Activated naive CD8-positive, alpha-beta T cell (primary cell): Measurements from ENCODE around the gene STRAP.
"Not testable (repeated sequence)": the region's sequence is repeated elsewhere in the genome, so short reads cannot be mapped to it uniquely, and the experiment has no call there.

Source experiments
- H3K27ac Mint-ChIP-seq: one replicate; pipeline ENCODE4 v1.8.0; 2021; ENCODE audit warnings: mixed read lengths
- H3K27me3 Mint-ChIP-seq: one replicate; pipeline ENCODE4 v1.8.0; 2021; ENCODE audit warnings: mixed read lengths
- H3K36me3 Mint-ChIP-seq: one replicate; pipeline ENCODE4 v1.8.0; 2021; ENCODE audit warnings: mixed read lengths
- H3K4me1 Mint-ChIP-seq: one replicate; pipeline ENCODE4 v1.8.0; 2021; ENCODE audit warnings: low read depth, mixed read lengths
- H3K4me3 Mint-ChIP-seq: one replicate; pipeline ENCODE4 v1.8.0; 2021; ENCODE audit warnings: mild to moderate bottlenecking, mixed read lengths
- H3K9me3 Mint-ChIP-seq: one replicate; pipeline ENCODE4 v1.8.0; 2021; ENCODE audit warnings: low read depth, mixed read lengths

The STRAP gene

DNA sequence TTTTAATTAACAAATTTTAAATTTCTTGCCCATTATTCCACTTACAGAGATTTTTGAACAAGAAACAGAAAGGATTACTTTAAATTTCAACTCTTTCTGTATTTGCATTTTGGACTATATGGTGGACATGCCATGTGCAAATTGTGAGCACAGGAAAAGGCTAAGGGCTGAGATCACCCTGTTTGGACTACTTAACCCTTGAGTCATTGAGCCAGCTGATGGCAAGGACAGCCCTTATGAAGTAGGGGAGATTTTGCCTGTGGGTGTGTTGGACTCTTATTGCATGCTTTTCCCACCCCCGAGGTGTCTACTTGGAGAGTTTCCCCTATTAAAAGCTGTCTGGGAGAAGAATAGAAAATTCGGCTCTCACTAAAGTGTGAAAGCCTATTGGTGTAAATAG is 46.2 kb downstream of the STRAP start:
- Mint-ChIP-seq H3K36me3 (peaks cover 10% of the 10 kb centered on the region), H3K27me3 (no peaks in the 10 kb centered on the region), H3K27ac (no peak overlapping the region), H3K9me3 (no peaks in the 10 kb centered on the region), H3K4me3 (no peak overlapping the region), H3K4me1 (peaks cover 2% of the 10 kb centered on the region)

DNA sequence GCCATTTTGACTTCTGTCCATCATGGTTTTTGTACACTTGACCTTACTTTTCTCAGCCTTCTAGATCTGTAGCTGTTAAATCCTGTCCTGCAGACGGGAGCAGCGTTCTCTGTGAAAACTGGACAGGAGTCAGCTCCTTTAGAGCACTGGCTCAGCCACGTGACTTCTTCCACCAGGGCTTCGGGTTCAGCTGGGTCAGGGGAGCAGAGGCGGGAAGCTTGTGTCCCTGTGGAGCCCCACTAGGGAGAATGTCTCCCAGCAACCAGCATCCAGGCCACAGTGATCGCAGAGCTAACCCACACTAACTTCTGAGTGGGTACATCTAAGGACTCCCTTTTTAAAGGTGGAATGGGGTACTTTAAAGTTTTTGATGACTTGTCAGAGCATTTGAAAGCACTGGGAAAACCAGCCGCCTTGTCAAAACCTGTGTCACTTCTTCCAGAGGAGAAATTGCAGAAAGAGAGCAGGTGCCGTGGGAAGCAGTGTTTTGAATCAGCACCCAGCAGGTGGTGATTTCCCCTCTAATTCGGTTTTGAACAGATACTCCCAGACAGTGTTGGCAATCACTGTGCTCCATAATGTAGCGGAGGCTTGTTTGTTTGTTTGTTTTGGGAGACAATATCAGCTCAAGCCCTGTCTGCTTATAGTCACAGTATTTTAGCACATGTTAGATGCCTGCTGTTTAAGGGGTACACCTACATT is 46.8 kb downstream of the STRAP start:
- Mint-ChIP-seq H3K4me1 (peaks cover 2% of the 10 kb centered on the region), H3K4me3 (no peak overlapping the region), H3K9me3 (no peaks in the 10 kb centered on the region), H3K27ac (no peak overlapping the region), H3K36me3 (peaks cover 10% of the 10 kb centered on the region), H3K27me3 (no peaks in the 10 kb centered on the region)

DNA sequence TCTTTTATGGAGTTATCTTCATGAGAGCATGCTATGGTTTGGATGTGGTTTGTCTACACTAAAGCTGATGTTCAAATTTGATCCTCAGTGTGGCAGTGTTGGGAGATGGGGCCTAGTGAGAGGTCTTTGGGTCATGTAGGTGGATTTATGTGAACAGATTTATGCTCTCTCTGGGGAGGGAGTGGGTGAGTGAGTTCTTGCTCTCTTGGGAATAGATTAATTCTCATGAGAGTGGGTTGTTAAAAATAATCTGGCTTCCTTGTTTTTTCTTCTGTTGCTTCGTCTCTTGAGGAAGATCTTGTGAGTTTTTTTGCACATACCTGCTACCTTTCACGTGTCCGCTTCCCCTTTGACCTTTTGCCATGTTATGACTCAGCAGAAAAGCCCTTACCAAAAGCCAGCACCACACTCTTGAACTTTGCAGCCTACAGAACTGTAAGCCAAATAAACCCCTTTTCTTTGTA is 49.4 kb downstream of the STRAP start:
- Mint-ChIP-seq H3K27me3 (no peaks in the 10 kb centered on the region), H3K27ac (no peak overlapping the region)

DNA sequence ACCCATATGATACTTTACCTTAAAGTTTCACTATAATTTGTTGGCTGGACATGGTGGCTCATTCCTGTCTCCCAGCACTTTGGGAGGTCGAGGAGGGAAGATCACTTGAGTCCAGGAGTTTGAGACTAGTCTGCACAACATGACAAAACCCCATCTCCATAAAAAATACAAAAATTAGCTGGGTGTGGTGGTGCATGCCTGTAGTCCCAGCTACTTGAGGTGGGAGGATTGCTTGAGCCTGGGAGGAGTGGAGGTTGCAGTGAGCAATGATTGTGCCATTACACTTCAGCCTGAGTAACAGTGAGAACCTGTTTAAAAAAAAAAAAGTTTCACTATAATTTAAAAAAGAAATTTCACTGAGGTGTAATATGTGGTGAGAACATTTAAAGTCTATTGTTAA is 50.1 kb downstream of the STRAP start:
- no peaks in the 10 kb centered on the region for H3K27me3 Mint-ChIP-seq
- peaks cover under 1% of the 10 kb centered on the region for H3K9me3 Mint-ChIP-seq
- peaks cover 11% of the 10 kb centered on the region for H3K36me3 Mint-ChIP-seq
- H3K27ac Mint-ChIP-seq, result no peak overlapping the region
- H3K4me3 Mint-ChIP-seq, result no peak overlapping the region
- peaks cover under 1% of the 10 kb centered on the region for H3K4me1 Mint-ChIP-seq

More for the DNA sequence above, 49.4 kb downstream of the STRAP start:
- H3K4me1 Mint-ChIP-seq, result no peaks in the 10 kb centered on the region
- H3K9me3 Mint-ChIP-seq, result no peaks in the 10 kb centered on the region
- no peak overlapping the region for H3K4me3 Mint-ChIP-seq
- H3K36me3 Mint-ChIP-seq, result peaks cover 10% of the 10 kb centered on the region

DNA sequence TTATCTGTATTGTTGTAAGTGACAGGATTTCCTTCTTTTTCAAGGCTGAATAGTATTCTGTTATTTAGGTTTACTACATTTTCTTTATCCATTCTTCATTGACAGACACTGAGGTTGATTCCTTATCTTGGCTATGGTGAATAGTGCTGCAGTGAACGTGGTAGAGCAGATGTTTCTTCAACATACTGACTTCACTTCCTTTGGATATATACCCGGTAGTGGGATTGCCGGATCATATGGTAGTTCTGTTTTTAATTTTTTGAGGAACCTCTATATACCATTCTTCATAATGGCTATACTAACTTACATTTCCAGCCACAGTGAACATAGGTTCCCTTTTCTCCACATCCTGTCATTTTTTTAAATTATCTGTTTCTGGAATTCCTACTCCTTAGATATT is 50.8 kb downstream of the STRAP start:
- no peak overlapping the region for H3K4me3 Mint-ChIP-seq
- no peaks in the 10 kb centered on the region for H3K27me3 Mint-ChIP-seq
- H3K9me3 Mint-ChIP-seq, result peaks cover 7% of the 10 kb centered on the region
- peaks cover 3% of the 10 kb centered on the region for H3K4me1 Mint-ChIP-seq
- H3K36me3 Mint-ChIP-seq, result peaks cover 15% of the 10 kb centered on the region
- no peak overlapping the region for H3K27ac Mint-ChIP-seq

DNA sequence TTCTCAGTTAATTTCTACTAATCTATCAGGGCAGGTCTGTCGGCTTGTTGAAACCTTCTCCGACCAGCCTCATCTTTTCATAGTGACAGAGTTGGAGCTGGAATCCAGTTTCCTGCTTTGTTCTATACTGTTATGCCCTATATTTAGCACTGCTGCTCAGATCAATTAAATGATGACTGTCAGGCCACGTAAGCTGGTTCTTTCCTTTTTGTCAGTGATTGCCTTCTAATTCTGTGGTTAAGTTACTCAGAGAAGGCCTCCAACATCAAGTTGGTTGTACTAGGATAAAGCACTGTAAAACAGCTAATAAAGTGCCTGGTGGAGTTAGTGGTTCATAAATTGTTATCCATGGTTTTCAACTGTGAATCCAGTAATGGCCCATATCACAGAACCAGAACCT is 51.6 kb downstream of the STRAP start:
- H3K4me3 Mint-ChIP-seq, result no peak overlapping the region
- peaks cover 15% of the 10 kb centered on the region for H3K36me3 Mint-ChIP-seq
- peaks cover 7% of the 10 kb centered on the region for H3K9me3 Mint-ChIP-seq
- no peak overlapping the region for H3K27ac Mint-ChIP-seq
- no peaks in the 10 kb centered on the region for H3K27me3 Mint-ChIP-seq
- H3K4me1 Mint-ChIP-seq, result peaks cover 3% of the 10 kb centered on the region

DNA sequence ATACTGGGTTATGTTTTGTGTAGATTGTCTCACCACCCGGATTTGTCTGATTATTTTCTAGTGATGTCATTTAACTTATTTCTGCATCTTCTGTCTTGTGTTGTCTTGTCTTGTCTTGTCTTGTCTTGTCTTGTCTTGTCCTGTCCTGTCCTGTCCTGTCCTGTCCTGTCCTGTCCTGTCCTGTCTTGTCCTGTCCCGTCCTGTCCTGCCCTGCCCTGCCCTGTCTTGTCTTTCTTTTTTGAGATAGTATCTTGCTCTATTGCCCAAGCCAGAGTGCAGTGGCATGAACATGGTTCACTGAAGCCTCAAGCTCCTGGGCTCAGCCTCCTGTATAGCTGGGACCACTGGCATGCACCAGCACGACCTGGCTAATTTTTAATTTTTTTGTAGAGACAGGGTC is 54.6 kb downstream of the STRAP start:
- H3K4me3 Mint-ChIP-seq, result no peak overlapping the region
- H3K4me1 Mint-ChIP-seq, result peaks cover 3% of the 10 kb centered on the region
- peaks cover 23% of the 10 kb centered on the region for H3K36me3 Mint-ChIP-seq

DNA sequence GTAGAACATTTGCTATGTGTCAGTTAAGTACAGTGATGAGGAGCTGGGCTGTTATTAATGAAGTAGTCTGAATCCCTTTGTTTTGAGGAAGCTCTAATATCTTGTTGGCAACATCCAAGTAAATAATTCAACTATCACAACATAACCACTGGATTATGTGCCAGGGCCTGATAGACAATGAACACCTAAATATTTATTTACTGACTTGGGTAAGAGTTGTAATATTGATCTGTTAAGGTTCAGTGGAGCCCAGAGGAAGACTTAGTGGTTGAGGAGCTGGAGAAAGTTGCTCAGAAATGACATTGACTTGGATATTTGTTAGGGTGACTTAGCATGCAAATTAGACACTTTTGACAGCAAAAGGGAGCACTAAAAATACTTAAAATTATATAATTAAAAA is 55.7 kb downstream of the STRAP start:
- H3K36me3 Mint-ChIP-seq, result peaks cover 29% of the 10 kb centered on the region
- no peaks in the 10 kb centered on the region for H3K27me3 Mint-ChIP-seq
- H3K4me3 Mint-ChIP-seq, result no peak overlapping the region
- H3K9me3 Mint-ChIP-seq, result peaks cover 24% of the 10 kb centered on the region
- H3K27ac Mint-ChIP-seq, result no peak overlapping the region
- peaks cover 3% of the 10 kb centered on the region for H3K4me1 Mint-ChIP-seq

More for the DNA sequence above, 54.6 kb downstream of the STRAP start:
- peaks cover 16% of the 10 kb centered on the region for H3K9me3 Mint-ChIP-seq
- H3K27me3 Mint-ChIP-seq, result no peaks in the 10 kb centered on the region
- no peak overlapping the region for H3K27ac Mint-ChIP-seq

DNA sequence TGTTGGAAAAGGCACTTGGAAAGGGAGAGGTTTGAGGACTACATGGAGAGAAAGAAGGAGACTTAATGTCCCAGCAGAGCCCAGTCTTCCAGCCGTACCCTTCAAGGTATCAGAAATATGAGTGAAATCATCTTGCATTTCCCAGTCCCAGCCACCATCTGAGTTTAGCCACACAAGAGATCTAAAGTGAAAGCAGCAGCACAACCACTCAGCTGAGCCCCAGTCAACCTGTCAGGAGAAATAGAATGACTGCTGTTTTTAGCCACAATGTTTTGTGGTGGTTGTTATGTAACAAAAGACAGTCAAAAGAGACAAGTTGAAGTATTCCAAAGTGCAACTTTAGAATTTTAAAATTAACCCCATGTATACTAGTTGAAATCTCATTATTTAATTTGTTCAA is 56.9 kb downstream of the STRAP start:
- Mint-ChIP-seq H3K27ac (no peak overlapping the region), H3K4me3 (no peak overlapping the region), H3K9me3 (peaks cover 24% of the 10 kb centered on the region), H3K4me1 (peaks cover 3% of the 10 kb centered on the region), H3K27me3 (no peaks in the 10 kb centered on the region), H3K36me3 (peaks cover 29% of the 10 kb centered on the region)

DNA sequence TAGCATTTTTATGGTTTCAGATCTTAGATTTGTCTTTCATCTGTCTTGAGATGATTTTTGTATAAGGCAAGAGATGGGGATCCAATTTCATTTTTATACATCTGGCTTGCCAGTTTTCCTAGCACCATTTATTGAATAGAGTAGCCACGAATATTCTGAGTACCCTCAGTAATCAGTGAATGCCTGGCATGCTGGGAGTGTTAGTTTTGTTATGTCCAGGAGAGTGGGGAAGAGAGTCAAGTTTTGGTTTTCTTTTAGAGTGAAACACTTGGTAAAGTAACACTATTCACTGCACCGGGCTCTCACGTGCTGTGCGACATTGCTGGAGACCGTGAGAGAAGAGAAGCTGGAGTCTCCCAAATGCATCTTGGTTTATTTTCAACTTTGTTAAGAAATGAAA is 60.3 kb downstream of the STRAP start:
- H3K27ac Mint-ChIP-seq, result no peak overlapping the region
- peaks cover 27% of the 10 kb centered on the region for H3K9me3 Mint-ChIP-seq
- no peak overlapping the region for H3K4me3 Mint-ChIP-seq

DNA sequence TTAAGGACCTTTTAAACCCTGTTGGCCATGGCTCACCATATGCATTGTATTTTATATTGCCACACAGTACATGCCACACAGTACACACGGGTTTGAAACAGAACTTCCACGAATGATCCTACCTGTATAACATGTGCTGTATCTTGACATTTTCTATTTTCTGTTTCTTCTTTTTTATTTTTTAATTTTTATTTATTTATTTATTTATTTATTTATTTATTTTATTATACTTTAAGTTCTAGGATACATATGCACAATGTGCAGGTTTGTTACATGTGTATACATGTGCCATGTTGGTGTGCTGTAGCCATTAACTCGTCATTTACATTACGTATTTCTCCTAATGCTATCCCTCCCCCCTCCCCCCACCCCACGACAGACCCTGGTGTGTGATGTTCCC is 61.3 kb downstream of the STRAP start:
- H3K27me3 Mint-ChIP-seq, H3K27ac Mint-ChIP-seq, H3K4me1 Mint-ChIP-seq, H3K4me3 Mint-ChIP-seq: not testable (repeated sequence)
- Mint-ChIP-seq H3K9me3 (peaks cover 25% of the 10 kb centered on the region), H3K36me3 (peaks cover 44% of the 10 kb centered on the region)

More for the DNA sequence above, 60.3 kb downstream of the STRAP start:
- no peaks in the 10 kb centered on the region for H3K27me3 Mint-ChIP-seq
- peaks cover 39% of the 10 kb centered on the region for H3K36me3 Mint-ChIP-seq
- peaks cover under 1% of the 10 kb centered on the region for H3K4me1 Mint-ChIP-seq

DNA sequence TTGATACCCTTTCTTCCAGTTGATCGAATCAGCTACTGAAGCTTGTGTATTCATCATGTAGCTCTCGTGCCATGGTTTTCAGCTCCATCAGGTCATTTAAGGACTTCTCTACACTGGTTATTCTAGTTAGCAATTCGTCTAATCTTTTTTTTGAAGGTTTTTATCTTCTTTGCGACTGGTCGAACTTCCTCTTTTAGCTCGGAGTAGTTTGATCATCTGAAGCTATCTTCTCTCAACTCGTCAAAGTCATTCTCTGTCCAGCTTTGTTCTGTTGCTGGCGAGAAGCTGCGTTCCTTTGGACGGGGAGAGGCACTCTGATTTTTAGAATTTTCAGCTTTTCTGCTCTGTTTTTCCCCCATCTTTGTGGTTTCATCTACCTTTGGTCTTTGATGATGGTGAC is 66.3 kb downstream of the STRAP start:
- H3K4me3 Mint-ChIP-seq, H3K27ac Mint-ChIP-seq, H3K4me1 Mint-ChIP-seq, H3K9me3 Mint-ChIP-seq, H3K27me3 Mint-ChIP-seq: not testable (repeated sequence)
- H3K36me3 Mint-ChIP-seq, result peaks cover 24% of the 10 kb centered on the region
